Endothelial cell of umbilical vein (primary cell): ENCODE results near the gene NTN3. TPM values are rescaled to one million over a fixed set of nuclear protein-coding genes. Genes with fewer than 3 reads are reported as not detected.

Source experiments
- BruUV-seq: library from RNA; stranded (reverse); fragments of 400-500 nt; replicated peaks from 2 replicates; lab custom pipeline; 2021; lab: Mats Ljungman, UMichigan
- CTCF ChIA-PET: fragments of 300-600, 350-600 bp; sonication (Branson Sonifier 250); formaldehyde crosslinking; loops from one replicate; lab custom pipeline; 2021; ENCODE audit warnings: antibody characterized with exemption, inconsistent platforms; lab: Charles Lee
- POLR2A ChIA-PET: fragments of 300-600, 350-600 bp; sonication (Branson Sonifier 250); formaldehyde crosslinking; loops from one replicate; lab custom pipeline; 2021; ENCODE audit warnings: antibody characterized with exemption, inconsistent platforms; lab: Charles Lee
- DNase-seq: peaks from one replicate; pipeline ENCODE4 v3.0.0-alpha.2; 2011; ENCODE audit warnings: low read depth, low spot score
- FAIRE-seq: peaks from 2 replicates; lab custom pipeline; 2011; peaks lifted over from hg19 to GRCh38; lab: Jason Lieb, UNC
- H2AFZ ChIP-seq: 2 replicates; pipeline ENCODE4 v1.6.0; 2012; ENCODE audit warnings: low read depth, low read length, control low read depth, inconsistent platforms
- H3K27ac ChIP-seq: 2 replicates; pipeline ENCODE4 v1.5.1; 2011; ENCODE audit warnings: low read depth, mild to moderate bottlenecking, control low read depth, low read length, moderate library complexity; ENCODE audit not compliant: insufficient read depth
- H3K27me3 ChIP-seq, 2 experiments: 2 replicates each; pipeline versions ENCODE4 v1.6.0 to v1.6.1; 2011; ENCODE audit warnings: low read length in 2 of 2, mixed read lengths in 1 of 2; ENCODE audit not compliant: control insufficient read depth in 2 of 2, insufficient read depth in 2 of 2
- H3K36me3 ChIP-seq, 2 experiments: 2 replicates in 1 of 2; 3 replicates in 1 of 2; pipeline ENCODE4 v1.5.1; 2011; ENCODE audit warnings: low read length in 2 of 2, mild to moderate bottlenecking in 1 of 2, moderate library complexity in 1 of 2; ENCODE audit not compliant: control insufficient read depth in 2 of 2, insufficient read depth in 2 of 2; ENCODE audit errors: extremely low read depth in 1 of 2
- H3K4me1 ChIP-seq: 3 replicates; pipeline ENCODE4 v1.5.1; 2011; ENCODE audit warnings: mild to moderate bottlenecking, low read length; ENCODE audit not compliant: control insufficient read depth, insufficient read depth; ENCODE audit errors: extremely low read depth
- H3K4me2 ChIP-seq: 2 replicates; pipeline ENCODE4 v1.6.1; 2011; ENCODE audit warnings: low read length, control low read depth, mixed read lengths; ENCODE audit not compliant: insufficient read depth
- H3K4me3 ChIP-seq, 3 experiments: fragments of 200-600 bp in 1 of 3; sonication (generic), shearing (Covaris generic) in 1 of 3; replicated peaks in 1 of 3; 2 replicates each; pipeline ENCODE4 v1.5.1; 2011 to 2016; ENCODE audit warnings: control low read depth in 3 of 3, low read length in 3 of 3, mild to moderate bottlenecking in 2 of 3, inconsistent platforms in 1 of 3, low read depth in 1 of 3, moderate library complexity in 1 of 3; ENCODE audit not compliant: insufficient read depth in 1 of 3
- H3K79me2 ChIP-seq: 2 replicates; pipeline ENCODE4 v1.6.0; 2012; ENCODE audit warnings: low read length, inconsistent platforms; ENCODE audit not compliant: control insufficient read depth, insufficient read depth
- H3K9ac ChIP-seq: replicated peaks from 2 replicates; pipeline ENCODE3; 2011; ENCODE audit warnings: low read length, control low read depth; ENCODE audit not compliant: insufficient read depth; ENCODE audit errors: extremely low read depth
- H3K9me1 ChIP-seq: replicated peaks from 3 replicates; pipeline ENCODE4 v1.6.0; 2011; ENCODE audit warnings: mild to moderate bottlenecking, low read length; ENCODE audit not compliant: control insufficient read depth, insufficient read depth; ENCODE audit errors: extremely low read depth
- H3K9me3 ChIP-seq: replicated peaks from 2 replicates; pipeline ENCODE4 v1.5.1; 2012; ENCODE audit warnings: low read length, inconsistent platforms; ENCODE audit not compliant: control insufficient read depth, insufficient read depth
- H4K20me1 ChIP-seq: replicated peaks from 2 replicates; pipeline ENCODE3; 2011; ENCODE audit warnings: mild to moderate bottlenecking, low read length; ENCODE audit not compliant: control insufficient read depth, insufficient read depth; ENCODE audit errors: extremely low read depth
- EZH2 ChIP-seq: IDR thresholded peaks from 2 replicates; pipeline ENCODE4 v1.6.1; 2012; ENCODE audit warnings: borderline replicate concordance, low read depth, mild to moderate bottlenecking, moderate library complexity, low read length, inconsistent platforms; ENCODE audit not compliant: severe bottlenecking
- FOS ChIP-seq: IDR thresholded peaks from 2 replicates; pipeline ENCODE4 v1.6.1; 2011; ENCODE audit warnings: mild to moderate bottlenecking, low read length, moderate library complexity, borderline replicate concordance; ENCODE audit not compliant: insufficient read depth
- GATA2 ChIP-seq: IDR thresholded peaks from 2 replicates; pipeline ENCODE4 v1.7.0; 2011; ENCODE audit warnings: low read depth, mild to moderate bottlenecking, moderate library complexity, mixed read lengths, low read length; ENCODE audit not compliant: insufficient read length, insufficient read depth
- JUN ChIP-seq: IDR thresholded peaks from 2 replicates; pipeline ENCODE4 v1.6.1; 2011; ENCODE audit warnings: borderline replicate concordance, low read depth; ENCODE audit not compliant: insufficient read length, insufficient read depth
- MYC ChIP-seq: IDR thresholded peaks from one replicate; pipeline ENCODE4 v1.6.1; 2011; ENCODE audit warnings: mild to moderate bottlenecking, low read depth, low read length
- POLR2A ChIP-seq: IDR thresholded peaks from 2 replicates; pipeline ENCODE4 v1.6.1; 2012; ENCODE audit warnings: low read depth, mild to moderate bottlenecking, control low read depth, low read length
- POLR2AphosphoS5 ChIP-seq: IDR thresholded peaks from 2 replicates; pipeline ENCODE4 v1.6.1; 2012; ENCODE audit warnings: low read depth, mild to moderate bottlenecking, control low read depth, low read length, moderate library complexity; ENCODE audit not compliant: insufficient read depth
- dilution Hi-C: fragments of 300-500 bp; cut with MboI; formaldehyde crosslinking; loops from one replicate; pipeline ENCODE4 v1.15.0; 2019; ENCODE audit warnings: low sequenced_read_pairs; ENCODE audit not compliant: extremely low pct_ligation_motif_present
- intact Hi-C: fragments of 100-400 bp; cut with micrococcal nuclease; formaldehyde crosslinking; loops from one replicate; pipeline ENCODE4 v1.10.0; 2022
- polyA plus RNA-seq, 4 experiments: library from polyadenylated mRNA; depleted of rRNA in 3 of 4; stranded (reverse) in 3 of 4; unstranded in 1 of 4; fragments of >200 nt; gene quantifications; 2 replicates each; pipeline versions ENCODE4 v1.2.1 to v1.2.3, GENCODE V29; 2011 to 2012; ENCODE audit warnings: missing spikeins in 1 of 4
- total RNA-seq: library from RNA; stranded (reverse); gene quantifications from 2 replicates; pipeline ENCODE4 v1.2.3, GENCODE V29; 2021
- TF ChIP-seq, protein P1 (sequence below), 2 donors: IDR thresholded peaks; 1 replicate in 1 of 2; 2 replicates in 1 of 2; pipeline ENCODE4 v1.5.1; 2011; ENCODE audit warnings: low read length in 2 of 2, mild to moderate bottlenecking in 2 of 2, moderate library complexity in 2 of 2, control low read depth in 1 of 2, inconsistent platforms in 1 of 2, low read depth in 1 of 2; ENCODE audit not compliant: insufficient read depth in 1 of 2; ENCODE audit errors: extremely low read depth in 1 of 2
- TF ChIP-seq, protein P2 (sequence below): IDR thresholded peaks from 2 replicates; pipeline ENCODE4 v1.6.1; 2011; ENCODE audit not compliant: insufficient read depth, insufficient read length

NTN3 gene
- total and polyA plus RNA-seq, 2 donors (not counting 3 experiments of a cell fraction or from before 2014, with no cell fraction given) = 0.15 TPM; not detected in 1

- TF ChIP-seq MYC = no peak
- Histone ChIP-seq H3K27ac (no peak overlapping the region), H3K4me3 (no peak overlapping the region), H3K4me2 (no peak overlapping the region), H3K9ac (no peak overlapping the region), H2AFZ (no peak overlapping the region), H3K9me3 (no peaks in the 10 kb centered on the region), H4K20me1 (no peaks in the 10 kb centered on the region), H3K79me2 (no peaks in the 10 kb centered on the region), H3K4me1 (no peaks in the 10 kb centered on the region), H3K27me3 (no peaks in the 10 kb centered on the region), H3K9me1 (no peaks in the 10 kb centered on the region), H3K36me3 (peaks cover 0 to 16% of the 10 kb centered on the region in 2 experiments)
- no peak for DNase-seq
- CTCF ChIA-PET = interaction anchor here (0.9 to 1.5 kb wide), 2 partner anchors 18 to 156 kb away, joined by 3 read pairs; partner anchors contain the start of gene ABCA3
- POLR2A ChIA-PET = no interaction called here
- BruUV-seq = no TSS peak
- dilution Hi-C loops = no loop called here
- intact Hi-C loops = no loop called here
- no peak for FAIRE-seq
These were observed 25.4 kb downstream of the NTN3 start for GRCh38 chr16:2496223-2497115.

- H3K9ac ChIP-seq = no peak overlapping the region
- POLR2A ChIA-PET = no interaction called here
- H2AFZ ChIP-seq = no peak overlapping the region
These were observed 26.1 kb downstream of the NTN3 start for GRCh38 chr16:2497116-2497630.

More at GRCh38 chr16:2497116-2497630, 26.1 kb downstream of the NTN3 start:
- dilution Hi-C loops (no loop called here), intact Hi-C loops (no loop called here)
- BruUV-seq = no TSS peak
- Histone ChIP-seq H3K4me1 (no peaks in the 10 kb centered on the region), H3K9me1 (no peaks in the 10 kb centered on the region), H3K27ac (no peak overlapping the region), H3K9me3 (no peaks in the 10 kb centered on the region), H3K4me2 (no peak overlapping the region), H4K20me1 (no peaks in the 10 kb centered on the region), H3K79me2 (no peaks in the 10 kb centered on the region), H3K4me3 (no peak overlapping the region), H3K36me3 (peaks cover 0 to 16% of the 10 kb centered on the region in 2 experiments), H3K27me3 (no peaks in the 10 kb centered on the region)
- CTCF ChIA-PET = interaction anchor here (1.5 kb wide), 1 partner anchor 157 kb away, joined by 3 read pairs; the partner anchor contains the start of gene ABCA3
- FAIRE-seq (no peak), DNase-seq (no peak)
- TF ChIP-seq JUN (no peak), POLR2AphosphoS5 (no peak), EZH2 (no peak), MYC (no peak), POLR2A (no peak), GATA2 (no peak), FOS (no peak)
- TF ChIP-seq, protein P1, sequence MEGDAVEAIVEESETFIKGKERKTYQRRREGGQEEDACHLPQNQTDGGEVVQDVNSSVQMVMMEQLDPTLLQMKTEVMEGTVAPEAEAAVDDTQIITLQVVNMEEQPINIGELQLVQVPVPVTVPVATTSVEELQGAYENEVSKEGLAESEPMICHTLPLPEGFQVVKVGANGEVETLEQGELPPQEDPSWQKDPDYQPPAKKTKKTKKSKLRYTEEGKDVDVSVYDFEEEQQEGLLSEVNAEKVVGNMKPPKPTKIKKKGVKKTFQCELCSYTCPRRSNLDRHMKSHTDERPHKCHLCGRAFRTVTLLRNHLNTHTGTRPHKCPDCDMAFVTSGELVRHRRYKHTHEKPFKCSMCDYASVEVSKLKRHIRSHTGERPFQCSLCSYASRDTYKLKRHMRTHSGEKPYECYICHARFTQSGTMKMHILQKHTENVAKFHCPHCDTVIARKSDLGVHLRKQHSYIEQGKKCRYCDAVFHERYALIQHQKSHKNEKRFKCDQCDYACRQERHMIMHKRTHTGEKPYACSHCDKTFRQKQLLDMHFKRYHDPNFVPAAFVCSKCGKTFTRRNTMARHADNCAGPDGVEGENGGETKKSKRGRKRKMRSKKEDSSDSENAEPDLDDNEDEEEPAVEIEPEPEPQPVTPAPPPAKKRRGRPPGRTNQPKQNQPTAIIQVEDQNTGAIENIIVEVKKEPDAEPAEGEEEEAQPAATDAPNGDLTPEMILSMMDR (IDR thresholded peaks at IDR 0.05; ENCODE audit: extremely low read depth in 1 of 2, insufficient read depth in 1 of 2, low read depth in 1 of 2, low read length in 2 of 2) = no peak
- TF ChIP-seq, protein P2, sequence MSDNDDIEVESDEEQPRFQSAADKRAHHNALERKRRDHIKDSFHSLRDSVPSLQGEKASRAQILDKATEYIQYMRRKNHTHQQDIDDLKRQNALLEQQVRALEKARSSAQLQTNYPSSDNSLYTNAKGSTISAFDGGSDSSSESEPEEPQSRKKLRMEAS = no peak
